ENCODE data around the gene RABGAP1L. TPM values are rescaled to one million over a fixed set of nuclear protein-coding genes. Genes with fewer than 3 reads are reported as not detected.

The RABGAP1L gene
- total RNA-seq, 1 experiment from 2014 or later = 57.4 TPM

DNA sequence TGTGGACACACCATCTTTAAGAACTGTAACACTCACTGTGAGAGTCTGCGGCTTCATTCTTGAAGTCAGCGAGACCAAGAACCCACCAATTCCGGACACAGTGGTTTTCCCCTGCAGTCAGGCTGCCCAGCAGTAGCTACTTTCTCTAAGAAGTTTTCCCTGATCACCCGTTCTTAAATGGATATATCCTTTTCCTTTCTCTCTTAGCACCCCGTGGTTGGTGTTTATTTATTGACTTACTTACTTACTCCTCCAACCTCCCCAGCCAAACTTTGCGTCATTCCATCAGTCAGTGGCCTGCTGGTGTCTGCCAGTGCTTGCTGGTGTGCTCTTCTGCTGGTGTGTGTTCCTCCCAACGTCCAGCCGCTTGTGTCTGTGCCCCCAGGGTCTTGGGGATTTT, 553.2 kb downstream of the RABGAP1L start:
- H3K27me3 ChIP-seq (ENCODE audit: insufficient read depth, low read depth) = no peaks in the 10 kb centered on the region
- H2AFZ ChIP-seq = no peak overlapping the region
- H3K79me2 ChIP-seq (ENCODE audit: low read depth) = no peaks in the 10 kb centered on the region
- H4K20me1 ChIP-seq (ENCODE audit: insufficient read depth) = no peaks in the 10 kb centered on the region
- POLR2A ChIA-PET (ENCODE audit: unreplicated experiment) = no interaction called here
- no peak overlapping the region for H3K27ac ChIP-seq
- no peaks in the 10 kb centered on the region for H3K4me1 ChIP-seq (replicated peaks; ENCODE audit: insufficient read depth)
- no peak overlapping the region for H3K4me2 ChIP-seq
- intact Hi-C loops (cut with micrococcal nuclease; ENCODE audit: unreplicated experiment) = no loop called here
- TF ChIP-seq, protein P1, sequence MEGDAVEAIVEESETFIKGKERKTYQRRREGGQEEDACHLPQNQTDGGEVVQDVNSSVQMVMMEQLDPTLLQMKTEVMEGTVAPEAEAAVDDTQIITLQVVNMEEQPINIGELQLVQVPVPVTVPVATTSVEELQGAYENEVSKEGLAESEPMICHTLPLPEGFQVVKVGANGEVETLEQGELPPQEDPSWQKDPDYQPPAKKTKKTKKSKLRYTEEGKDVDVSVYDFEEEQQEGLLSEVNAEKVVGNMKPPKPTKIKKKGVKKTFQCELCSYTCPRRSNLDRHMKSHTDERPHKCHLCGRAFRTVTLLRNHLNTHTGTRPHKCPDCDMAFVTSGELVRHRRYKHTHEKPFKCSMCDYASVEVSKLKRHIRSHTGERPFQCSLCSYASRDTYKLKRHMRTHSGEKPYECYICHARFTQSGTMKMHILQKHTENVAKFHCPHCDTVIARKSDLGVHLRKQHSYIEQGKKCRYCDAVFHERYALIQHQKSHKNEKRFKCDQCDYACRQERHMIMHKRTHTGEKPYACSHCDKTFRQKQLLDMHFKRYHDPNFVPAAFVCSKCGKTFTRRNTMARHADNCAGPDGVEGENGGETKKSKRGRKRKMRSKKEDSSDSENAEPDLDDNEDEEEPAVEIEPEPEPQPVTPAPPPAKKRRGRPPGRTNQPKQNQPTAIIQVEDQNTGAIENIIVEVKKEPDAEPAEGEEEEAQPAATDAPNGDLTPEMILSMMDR (conservative IDR thresholded peaks at IDR 0.05) = no peak
- TF ChIP-seq EZH2 (IDR thresholded peaks at IDR 0.05; ENCODE audit: low read depth) = no peak
- H3K36me3 ChIP-seq (ENCODE audit: low read depth) = no peaks in the 10 kb centered on the region
- no TSS peak for BruUV-seq (replicated peaks)
- H3F3A ChIP-seq (ENCODE audit: insufficient read depth, low read depth) = no peaks in the 10 kb centered on the region
- no peaks in the 10 kb centered on the region for H3K9me2 ChIP-seq (ENCODE audit: insufficient read depth)
- H3K9me3 ChIP-seq (ENCODE audit: insufficient read depth, low read depth) = no peaks in the 10 kb centered on the region
- no peak for DNase-seq
- CTCF ChIA-PET = no interaction called here
- no peak overlapping the region for H3K4me3 ChIP-seq

DNA sequence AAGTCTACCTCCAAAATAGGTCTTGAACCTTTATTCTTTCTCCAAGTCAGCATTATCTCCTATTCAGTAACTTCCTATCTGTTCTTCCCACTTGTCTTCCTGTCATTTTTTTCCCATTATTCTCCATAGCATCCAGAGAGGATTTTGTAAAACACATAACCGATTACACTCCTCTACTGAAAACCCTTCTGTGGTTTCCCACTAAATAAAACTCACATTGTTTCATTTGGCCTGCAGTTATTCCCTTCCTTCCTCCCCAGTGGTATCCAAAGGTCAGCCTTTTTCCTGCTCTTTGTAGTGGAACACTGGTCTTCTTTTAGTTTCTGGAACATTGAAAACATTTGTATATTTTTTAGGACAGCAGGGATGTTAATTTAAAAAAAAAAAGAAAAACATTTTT, 554.5 kb downstream of the RABGAP1L start:
- intact Hi-C loops (cut with micrococcal nuclease; ENCODE audit: unreplicated experiment) = no loop called here
- CTCF ChIA-PET = no interaction called here
- POLR2A ChIA-PET (ENCODE audit: unreplicated experiment) = no interaction called here

DNA sequence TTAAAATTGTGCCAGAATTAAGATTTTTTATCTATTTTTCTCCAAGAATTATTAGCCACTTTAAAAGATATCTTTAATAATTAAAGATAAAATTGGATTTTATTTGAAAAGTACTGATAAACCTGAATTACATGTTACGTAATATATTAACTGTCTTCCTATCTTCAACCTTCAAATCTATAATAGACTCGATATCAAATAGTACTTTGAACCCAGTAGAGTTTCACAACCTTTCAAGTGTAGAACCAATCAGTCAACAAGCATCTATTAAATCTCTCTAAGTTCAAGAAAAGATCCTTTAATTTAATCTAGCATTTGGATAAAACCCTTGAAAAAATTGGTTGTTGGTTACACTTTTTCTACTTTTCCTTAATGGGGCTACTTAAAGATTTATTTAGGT, 559.9 kb downstream of the RABGAP1L start:
- H3K27me3 ChIP-seq (ENCODE audit: insufficient read depth, low read depth) = no peaks in the 10 kb centered on the region
- H3K79me2 ChIP-seq (ENCODE audit: low read depth) = no peaks in the 10 kb centered on the region
- POLR2A ChIA-PET (ENCODE audit: unreplicated experiment) = no interaction called here
- H3K9me2 ChIP-seq (ENCODE audit: insufficient read depth) = no peaks in the 10 kb centered on the region
- BruUV-seq (replicated peaks) = no TSS peak
- no peak overlapping the region for H3K4me3 ChIP-seq
- no peak overlapping the region for H3K27ac ChIP-seq
- no peaks in the 10 kb centered on the region for H3K9me3 ChIP-seq (ENCODE audit: insufficient read depth, low read depth)
- DNase-seq = no peak
- TF ChIP-seq, protein P1 (conservative IDR thresholded peaks at IDR 0.05) = no peak
- no peak for TF ChIP-seq EZH2 (IDR thresholded peaks at IDR 0.05; ENCODE audit: low read depth)
- no peak overlapping the region for H3K4me2 ChIP-seq
- H2AFZ ChIP-seq = no peak overlapping the region
- no peaks in the 10 kb centered on the region for H3F3A ChIP-seq (ENCODE audit: insufficient read depth, low read depth)
- H3K36me3 ChIP-seq (ENCODE audit: low read depth) = no peaks in the 10 kb centered on the region
- CTCF ChIA-PET = no interaction called here
- no peaks in the 10 kb centered on the region for H4K20me1 ChIP-seq (ENCODE audit: insufficient read depth)
- intact Hi-C loops (cut with micrococcal nuclease; ENCODE audit: unreplicated experiment) = no loop called here
- H3K4me1 ChIP-seq (replicated peaks; ENCODE audit: insufficient read depth) = no peaks in the 10 kb centered on the region

More for the DNA sequence above, 554.5 kb downstream of the RABGAP1L start:
- Histone ChIP-seq H3K4me1 (replicated peaks; ENCODE audit: insufficient read depth) (no peaks in the 10 kb centered on the region), H2AFZ (no peak overlapping the region), H3F3A (ENCODE audit: insufficient read depth, low read depth) (no peaks in the 10 kb centered on the region), H3K4me3 (no peak overlapping the region), H4K20me1 (ENCODE audit: insufficient read depth) (no peaks in the 10 kb centered on the region), H3K27me3 (ENCODE audit: insufficient read depth, low read depth) (no peaks in the 10 kb centered on the region), H3K36me3 (ENCODE audit: low read depth) (no peaks in the 10 kb centered on the region), H3K79me2 (ENCODE audit: low read depth) (no peaks in the 10 kb centered on the region), H3K9me3 (ENCODE audit: insufficient read depth, low read depth) (no peaks in the 10 kb centered on the region), H3K9me2 (ENCODE audit: insufficient read depth) (no peaks in the 10 kb centered on the region), H3K4me2 (no peak overlapping the region), H3K27ac (no peak overlapping the region)
- BruUV-seq (replicated peaks) = no TSS peak
- DNase-seq = no peak
- TF ChIP-seq, protein P1 (conservative IDR thresholded peaks at IDR 0.05) = no peak
- no peak for TF ChIP-seq EZH2 (IDR thresholded peaks at IDR 0.05; ENCODE audit: low read depth)
